ENCODE data around the gene SLC22A31.

The SLC22A31 gene

DNA sequence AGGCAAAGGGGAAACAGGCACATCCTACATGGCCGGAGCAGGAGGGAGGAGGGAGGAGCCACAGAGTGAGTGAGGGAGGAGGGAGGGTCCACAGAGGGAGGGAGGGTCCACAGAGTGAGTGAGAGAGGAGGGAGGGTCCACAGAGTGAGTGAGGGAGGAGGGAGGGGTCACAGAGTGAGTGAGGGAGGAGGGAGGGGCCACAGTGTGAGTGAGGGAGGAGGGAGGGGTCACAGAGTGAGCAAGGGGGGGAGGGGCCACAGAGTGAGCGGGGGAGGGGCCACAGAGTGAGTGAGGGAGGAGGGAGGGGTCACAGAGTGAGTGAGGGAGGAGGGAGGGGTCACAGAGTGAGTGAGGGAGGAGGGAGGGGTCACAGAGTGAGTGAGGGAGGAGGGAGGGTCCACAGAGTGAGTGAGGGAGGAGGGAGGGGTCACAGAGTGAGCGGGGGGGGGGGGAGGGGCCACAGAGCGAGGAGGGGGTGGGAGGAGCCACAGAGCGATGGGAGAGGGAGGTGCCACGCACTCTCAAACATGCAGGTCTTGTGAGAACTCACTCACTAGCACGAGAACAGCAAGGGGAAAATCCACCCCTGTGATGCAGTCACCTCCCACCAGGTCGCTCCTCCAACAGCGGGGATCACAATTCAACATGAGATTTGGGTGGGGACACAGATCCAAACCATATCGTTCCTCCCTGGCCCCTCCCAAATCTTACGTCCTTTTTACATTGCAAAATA, 53.1 kb downstream of the SLC22A31 start:
- Histone ChIP-seq H3K4me1 (ENCODE audit: control extremely low read depth in 1 of 4, control insufficient read depth in 4 of 4, insufficient read depth in 4 of 4, low read length in 3 of 4) (no peaks in the 10 kb centered on the region), H3K27ac (ENCODE audit: insufficient read depth in 1 of 2, low read depth in 1 of 2, low read length in 2 of 2, poor library complexity in 1 of 2, severe bottlenecking in 2 of 2) (no peak overlapping the region), H3K27me3 (replicated peaks in 2 of 5; ENCODE audit: control insufficient read depth in 4 of 5, insufficient read depth in 5 of 5, low read length in 4 of 5) (no peaks in the 10 kb centered on the region), H3K4me3 (ENCODE audit: control insufficient read depth in 1 of 7, extremely low read depth in 1 of 7, insufficient read depth in 4 of 7, low read depth in 2 of 7, low read length in 6 of 7) (no peak overlapping the region), H3K9me3 (ENCODE audit: control extremely low read depth in 1 of 5, control insufficient read depth in 4 of 5, insufficient read depth in 2 of 5, low read depth in 1 of 5, low read length in 4 of 5) (peaks cover 0 to 29% (median 11%) of the 10 kb centered on the region in 5 experiments), H3K36me3 (ENCODE audit: control insufficient read depth in 4 of 4, insufficient read depth in 4 of 4, low read length in 3 of 4) (peaks cover 11 to 91% (median 66%) of the 10 kb centered on the region in 4 experiments)
- ChIA-PET POLR2A (no interaction called here), CTCF (interaction anchor here (1.6 kb wide), 1 partner anchor 29 kb away, joined by 3 read pairs; no protein-coding TSS in a partner anchor)
- peak in 1 of 3 donors; percentile 44 for DNase-seq
- 64% methylated on average over 5 of the region's 11 CpGs for WGBS (ENCODE audit: insufficient coverage)

DNA sequence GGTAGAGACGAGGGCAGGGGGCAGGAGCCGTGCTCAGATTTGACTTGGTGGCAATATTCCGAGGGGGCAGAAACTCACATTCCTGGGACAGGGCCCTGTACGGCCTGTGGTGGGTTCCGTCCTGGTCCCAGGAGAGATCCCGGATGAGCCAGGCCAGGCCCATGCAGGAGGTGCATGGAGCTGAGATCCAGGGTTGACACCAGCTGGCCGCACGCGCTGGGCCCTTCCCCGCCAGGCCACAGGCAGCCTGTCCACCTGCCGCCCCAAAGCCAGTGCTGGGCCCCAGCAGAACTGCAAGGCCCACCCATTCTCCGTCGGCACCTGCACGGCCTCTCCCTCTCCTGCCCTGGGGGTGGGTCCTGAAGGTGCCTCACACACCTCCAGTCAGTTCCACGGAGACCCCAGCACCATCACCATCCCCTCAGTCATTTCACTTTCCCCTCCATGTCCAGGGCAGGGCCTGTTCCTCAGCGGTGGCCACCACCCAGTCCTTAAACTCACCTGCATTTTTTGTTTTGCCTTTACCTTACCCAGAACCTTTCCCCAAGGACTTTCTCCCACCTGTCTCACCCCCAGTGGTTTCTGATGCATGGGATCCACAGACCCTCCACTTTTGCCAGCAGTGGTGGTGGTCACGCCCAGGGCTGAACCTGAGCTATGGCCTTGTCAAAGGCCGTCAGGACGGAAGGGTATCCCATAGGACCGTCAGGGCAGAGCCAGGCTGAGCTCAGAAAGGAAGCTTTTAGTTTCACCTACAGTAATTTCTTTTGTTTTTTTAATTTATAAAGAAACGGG, 53.9 kb downstream of the SLC22A31 start:
- CTCF ChIA-PET = interaction anchor here (1.6 kb wide), 1 partner anchor 28 kb away, joined by 3 read pairs; no protein-coding TSS in a partner anchor
- Histone ChIP-seq H3K4me3 (ENCODE audit: control insufficient read depth in 1 of 7, extremely low read depth in 1 of 7, insufficient read depth in 4 of 7, low read depth in 2 of 7, low read length in 6 of 7) (no peak overlapping the region), H3K27me3 (replicated peaks in 2 of 5; ENCODE audit: control insufficient read depth in 4 of 5, insufficient read depth in 5 of 5, low read length in 4 of 5) (no peaks in the 10 kb centered on the region), H3K36me3 (ENCODE audit: control insufficient read depth in 4 of 4, insufficient read depth in 4 of 4, low read length in 3 of 4) (peaks cover 11 to 92% (median 67%) of the 10 kb centered on the region in 4 experiments), H3K4me1 (ENCODE audit: control extremely low read depth in 1 of 4, control insufficient read depth in 4 of 4, insufficient read depth in 4 of 4, low read length in 3 of 4) (no peaks in the 10 kb centered on the region), H3K27ac (ENCODE audit: insufficient read depth in 1 of 2, low read depth in 1 of 2, low read length in 2 of 2, poor library complexity in 1 of 2, severe bottlenecking in 2 of 2) (no peak overlapping the region), H3K9me3 (ENCODE audit: control extremely low read depth in 1 of 5, control insufficient read depth in 4 of 5, insufficient read depth in 2 of 5, low read depth in 1 of 5, low read length in 4 of 5) (peaks cover 0 to 29% (median 11%) of the 10 kb centered on the region in 5 experiments)
- no peak for DNase-seq
- 97% methylated on average over 21 of the region's 21 CpGs for WGBS (ENCODE audit: insufficient coverage)
- POLR2A ChIA-PET = no interaction called here

Data from common myeloid progenitor, CD34-positive (primary cell).